GM11168 (cell line): ENCODE results near the gene SRSF2.
"Not testable (repeated sequence)": the region's sequence is repeated elsewhere in the genome, so short reads cannot be mapped to it uniquely, and the experiment has no call there.

ENCODE experiments used
- in situ Hi-C: fragments of 300-500 bp; cut with MboI; formaldehyde crosslinking; loops from one replicate; pipeline ENCODE4 v1.12.0; 2022; ENCODE audit warnings: low sequenced_read_pairs; ENCODE audit not compliant: unreplicated experiment

The SRSF2 gene

GRCh38 chr17:76702941-76703637 is 34.0 kb downstream of the SRSF2 start:
- in situ Hi-C loops = no loop called here

- in situ Hi-C loops = no loop called here
These were observed 35.1 kb downstream of the SRSF2 start for GRCh38 chr17:76702076-76702475.

- in situ Hi-C loops = no loop called here
These were observed 35.6 kb downstream of the SRSF2 start for GRCh38 chr17:76701471-76701967.

- in situ Hi-C loops = no loop called here
These were observed 36.3 kb downstream of the SRSF2 start for GRCh38 chr17:76700617-76701470.

- in situ Hi-C loops = no loop called here
These were observed 36.9 kb downstream of the SRSF2 start for GRCh38 chr17:76700270-76700616.

GRCh38 chr17:76698466-76698977 is 38.6 kb downstream of the SRSF2 start:
- in situ Hi-C loops = not testable (repeated sequence)

- in situ Hi-C loops = no loop called here
These were observed 39.2 kb downstream of the SRSF2 start for GRCh38 chr17:76697702-76698465.

GRCh38 chr17:76696763-76697701 is 40.1 kb downstream of the SRSF2 start:
- in situ Hi-C loops = no loop called here

- in situ Hi-C loops = no loop called here
These were observed 41.9 kb downstream of the SRSF2 start for GRCh38 chr17:76695059-76695831.

GRCh38 chr17:76691379-76692191 is 45.5 kb downstream of the SRSF2 start:
- in situ Hi-C loops = no loop called here

- in situ Hi-C loops = no loop called here
These were observed 46.4 kb downstream of the SRSF2 start for GRCh38 chr17:76690596-76691280.

GRCh38 chr17:76689859-76690258 is 47.3 kb downstream of the SRSF2 start:
- in situ Hi-C loops = no loop called here

- in situ Hi-C loops = no loop called here
These were observed 48.9 kb downstream of the SRSF2 start for GRCh38 chr17:76688165-76688622.

- in situ Hi-C loops = no loop called here
These were observed 49.6 kb downstream of the SRSF2 start for GRCh38 chr17:76687298-76688164.

- in situ Hi-C loops = no loop called here
These were observed 50.4 kb downstream of the SRSF2 start for GRCh38 chr17:76686538-76687297.

- in situ Hi-C loops = no loop called here
These were observed 51.3 kb downstream of the SRSF2 start for GRCh38 chr17:76685846-76686245.
